Measurements from ENCODE around the gene ADCY4.

GRCh38 chr14:24368562-24369252 is 33.8 kb upstream of the ADCY4 start:
- no peak for TF ChIP-seq CTCF (IDR thresholded peaks at IDR 0.05; ENCODE audit: insufficient read depth, low read length, poor library complexity, severe bottlenecking)
- TF ChIP-seq EZH2phosphoT487 (conservative IDR thresholded peaks at IDR 0.05; ENCODE audit: low read length) = no peak
